ENCODE results near the gene YJU2.

Gene YJU2

GRCh38 chr19:4313847-4314490 is 67.1 kb downstream of the YJU2 start:
- Histone ChIP-seq H3K4me3 (ENCODE audit: low read length) (no peak overlapping the region), H3K27me3 (ENCODE audit: control insufficient read depth, insufficient read depth, low read length) (no peaks in the 10 kb centered on the region), H3K4me1 (ENCODE audit: control insufficient read depth, insufficient read depth, low read length) (no peaks in the 10 kb centered on the region), H3K36me3 (ENCODE audit: control insufficient read depth, insufficient read depth, low read length) (peaks cover 23% of the 10 kb centered on the region; the same call in 1 of the 2 replicates), H3K9me3 (ENCODE audit: control insufficient read depth, insufficient read depth, low read length) (no peaks in the 10 kb centered on the region), H3K27ac (ENCODE audit: low read length) (no peak overlapping the region)
- WGBS (ENCODE audit: insufficient coverage, insufficient read length) = no CpG with 5 or more reads among the region's 12 CpGs
- no peak for DNase-seq (ENCODE audit: low read depth, low spot score)

GRCh38 chr19:4316956-4317355 is 70.1 kb downstream of the YJU2 start:
- no peaks in the 10 kb centered on the region for H3K4me1 ChIP-seq (ENCODE audit: control insufficient read depth, insufficient read depth, low read length)
- no CpG with 5 or more reads among the region's 9 CpGs for WGBS (ENCODE audit: insufficient coverage, insufficient read length)
- DNase-seq (ENCODE audit: low read depth, low spot score) = no peak
- H3K27ac ChIP-seq (ENCODE audit: low read length) = no peak overlapping the region
- H3K9me3 ChIP-seq (ENCODE audit: control insufficient read depth, insufficient read depth, low read length) = peaks cover 3% of the 10 kb centered on the region; the same call in 1 of the 2 replicates
- H3K4me3 ChIP-seq (ENCODE audit: low read length) = no peak overlapping the region
- H3K27me3 ChIP-seq (ENCODE audit: control insufficient read depth, insufficient read depth, low read length) = no peaks in the 10 kb centered on the region
- H3K36me3 ChIP-seq (ENCODE audit: control insufficient read depth, insufficient read depth, low read length) = peaks cover 13% of the 10 kb centered on the region; the same call in 1 of the 2 replicates

GRCh38 chr19:4318460-4318859 is 71.6 kb downstream of the YJU2 start:
- Histone ChIP-seq H3K36me3 (ENCODE audit: control insufficient read depth, insufficient read depth, low read length) (peaks cover 16% of the 10 kb centered on the region), H3K4me1 (ENCODE audit: control insufficient read depth, insufficient read depth, low read length) (no peaks in the 10 kb centered on the region), H3K9me3 (ENCODE audit: control insufficient read depth, insufficient read depth, low read length) (peaks cover 3% of the 10 kb centered on the region; the same call in 1 of the 2 replicates), H3K27me3 (ENCODE audit: control insufficient read depth, insufficient read depth, low read length) (no peaks in the 10 kb centered on the region), H3K4me3 (ENCODE audit: low read length) (no peak overlapping the region), H3K27ac (ENCODE audit: low read length) (no peak overlapping the region)
- no CpG with 5 or more reads among the region's 7 CpGs for WGBS (ENCODE audit: insufficient coverage, insufficient read length)
- DNase-seq (ENCODE audit: low read depth, low spot score) = no peak
